Tibial artery (tissue), 4 donors: ENCODE measurements around the gene FAM43A.

Source experiments
- DNase-seq, 2 donors: peaks; one replicate each; pipeline ENCODE4 v3.0.0-alpha.2; 2019
- H3K27ac ChIP-seq, 2 donors: fragments of 200-600 bp; sonication (generic) in 1 of 2; 1 replicate in 1 of 2; 2 replicates in 1 of 2; pipeline ENCODE4 v1.5.1; 2018 to 2019; ENCODE audit warnings: mild to moderate bottlenecking in 1 of 2
- H3K27me3 ChIP-seq, 2 donors: fragments of 200-600 bp; sonication (generic) in 1 of 2; one replicate each; pipeline versions ENCODE4 v1.5.1 to v1.6.0; 2016 to 2019
- H3K36me3 ChIP-seq, 3 donors: fragments of 200-600 bp; sonication (generic) in 2 of 3; one replicate each; pipeline ENCODE4 v1.5.1; 2016 to 2019; ENCODE audit warnings: mild to moderate bottlenecking in 2 of 3
- H3K4me1 ChIP-seq, 4 donors: fragments of 200-600 bp; sonication (generic) in 2 of 4; 1 replicate in 3 of 4; 2 replicates in 1 of 4; pipeline ENCODE4 v1.5.1; 2016 to 2019
- H3K4me3 ChIP-seq, 2 donors: fragments of 200-600 bp; sonication (generic) in 1 of 2; 1 replicate in 1 of 2; 2 replicates in 1 of 2; pipeline ENCODE4 v1.5.1; 2018 to 2019; ENCODE audit warnings: mild to moderate bottlenecking in 2 of 2
- H3K9me3 ChIP-seq, 3 donors: fragments of 200-600 bp; sonication (generic) in 1 of 3; one replicate each; pipeline ENCODE4 v1.5.1; 2016 to 2019
- intact Hi-C: fragments of 100-400 bp; cut with DNase I; formaldehyde crosslinking; loops from one replicate; pipeline ENCODE4 v1.15.0; 2023; ENCODE audit warnings: low total_unique reads
- TF ChIP-seq, protein P1 (sequence below), 2 experiments: fragments of 200-600 bp in 1 of 2; fragments of 450-650 bp in 1 of 2; IDR thresholded peaks; one replicate each; pipeline ENCODE4 v1.5.1; 2017 to 2019; ENCODE audit warnings: antibody characterized with exemption in 2 of 2, mild to moderate bottlenecking in 1 of 2, moderate library complexity in 1 of 2

FAM43A gene

DNA sequence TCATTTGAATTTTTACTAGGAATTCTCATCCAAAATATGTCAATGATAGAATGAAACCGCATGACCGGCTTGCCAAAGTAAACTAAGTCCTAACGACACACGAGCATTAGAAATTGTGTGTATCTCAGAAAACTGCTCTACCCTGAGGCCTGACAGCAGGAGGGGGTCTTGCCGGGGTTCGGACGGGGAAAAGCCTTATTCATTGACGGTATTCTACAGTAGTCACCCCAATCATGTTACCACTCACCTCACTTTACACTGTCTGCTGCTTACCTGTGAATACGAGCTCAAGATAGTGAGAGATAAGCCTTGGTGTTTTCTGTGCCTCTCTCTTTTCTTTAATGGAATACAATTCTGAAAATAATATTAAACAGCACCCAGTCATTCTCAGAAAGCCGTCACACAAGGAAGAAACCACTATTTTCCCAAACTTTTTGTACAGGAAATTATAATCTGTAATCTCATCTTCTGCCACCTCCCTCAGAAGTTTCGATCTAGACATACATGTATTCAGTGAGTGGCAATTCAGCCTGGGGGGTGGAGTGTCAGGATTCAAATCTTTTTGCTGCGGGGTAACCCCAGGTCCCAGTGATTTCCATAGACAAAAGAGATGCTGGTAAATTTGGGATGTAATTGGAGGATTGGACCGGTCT is 492 bp upstream of the FAM43A start:
- H3K36me3 ChIP-seq, result no peaks in the 10 kb centered on the region
- TF ChIP-seq, protein P1, sequence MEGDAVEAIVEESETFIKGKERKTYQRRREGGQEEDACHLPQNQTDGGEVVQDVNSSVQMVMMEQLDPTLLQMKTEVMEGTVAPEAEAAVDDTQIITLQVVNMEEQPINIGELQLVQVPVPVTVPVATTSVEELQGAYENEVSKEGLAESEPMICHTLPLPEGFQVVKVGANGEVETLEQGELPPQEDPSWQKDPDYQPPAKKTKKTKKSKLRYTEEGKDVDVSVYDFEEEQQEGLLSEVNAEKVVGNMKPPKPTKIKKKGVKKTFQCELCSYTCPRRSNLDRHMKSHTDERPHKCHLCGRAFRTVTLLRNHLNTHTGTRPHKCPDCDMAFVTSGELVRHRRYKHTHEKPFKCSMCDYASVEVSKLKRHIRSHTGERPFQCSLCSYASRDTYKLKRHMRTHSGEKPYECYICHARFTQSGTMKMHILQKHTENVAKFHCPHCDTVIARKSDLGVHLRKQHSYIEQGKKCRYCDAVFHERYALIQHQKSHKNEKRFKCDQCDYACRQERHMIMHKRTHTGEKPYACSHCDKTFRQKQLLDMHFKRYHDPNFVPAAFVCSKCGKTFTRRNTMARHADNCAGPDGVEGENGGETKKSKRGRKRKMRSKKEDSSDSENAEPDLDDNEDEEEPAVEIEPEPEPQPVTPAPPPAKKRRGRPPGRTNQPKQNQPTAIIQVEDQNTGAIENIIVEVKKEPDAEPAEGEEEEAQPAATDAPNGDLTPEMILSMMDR (IDR thresholded peaks at IDR 0.05), result no peak
- peak overlapping the region; percentile 55 to 59 for H3K4me3 ChIP-seq
- no peaks in the 10 kb centered on the region for H3K9me3 ChIP-seq
- H3K4me1 ChIP-seq, result peaks cover 0 to 41% (median 32%) of the 10 kb centered on the region in 4 donors
- peaks cover 0 to 18% of the 10 kb centered on the region in 2 donors for H3K27me3 ChIP-seq
- intact Hi-C loops, result no loop called here
- peak overlapping the region; percentile 47 to 77 for H3K27ac ChIP-seq
- DNase-seq, result no peak

DNA sequence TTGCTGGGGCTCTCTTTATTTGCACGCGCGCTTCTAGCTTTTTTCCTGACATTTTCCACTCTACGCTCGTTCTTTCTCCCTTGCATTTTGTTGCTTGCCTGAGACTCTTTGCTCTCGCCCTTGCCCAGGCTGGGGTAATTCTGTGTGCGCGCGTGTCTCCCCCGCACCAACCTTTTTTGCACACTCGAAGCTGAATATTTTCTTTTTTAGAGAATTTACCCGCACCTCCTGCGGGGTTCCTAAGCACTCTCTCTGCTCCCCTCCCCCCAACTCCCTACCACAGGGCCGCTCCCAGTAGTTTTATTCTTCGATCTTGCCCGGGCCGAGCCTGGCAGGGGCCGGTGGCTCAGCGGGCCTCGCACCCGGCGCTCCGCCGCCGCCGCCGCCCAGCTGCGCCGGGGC is 732 bp downstream of the FAM43A start:
- Histone ChIP-seq H3K36me3 (no peaks in the 10 kb centered on the region), H3K4me3 (peak overlapping the region; percentile 55 to 59), H3K9me3 (no peaks in the 10 kb centered on the region), H3K27me3 (peaks cover 0 to 14% of the 10 kb centered on the region in 2 donors), H3K4me1 (peaks cover 0 to 42% (median 34%) of the 10 kb centered on the region in 4 donors), H3K27ac (peak overlapping the region; percentile 47 to 77)
- TF ChIP-seq, protein P1 (IDR thresholded peaks at IDR 0.05), result no peak
- intact Hi-C loops, result no loop called here
- no peak for DNase-seq

DNA sequence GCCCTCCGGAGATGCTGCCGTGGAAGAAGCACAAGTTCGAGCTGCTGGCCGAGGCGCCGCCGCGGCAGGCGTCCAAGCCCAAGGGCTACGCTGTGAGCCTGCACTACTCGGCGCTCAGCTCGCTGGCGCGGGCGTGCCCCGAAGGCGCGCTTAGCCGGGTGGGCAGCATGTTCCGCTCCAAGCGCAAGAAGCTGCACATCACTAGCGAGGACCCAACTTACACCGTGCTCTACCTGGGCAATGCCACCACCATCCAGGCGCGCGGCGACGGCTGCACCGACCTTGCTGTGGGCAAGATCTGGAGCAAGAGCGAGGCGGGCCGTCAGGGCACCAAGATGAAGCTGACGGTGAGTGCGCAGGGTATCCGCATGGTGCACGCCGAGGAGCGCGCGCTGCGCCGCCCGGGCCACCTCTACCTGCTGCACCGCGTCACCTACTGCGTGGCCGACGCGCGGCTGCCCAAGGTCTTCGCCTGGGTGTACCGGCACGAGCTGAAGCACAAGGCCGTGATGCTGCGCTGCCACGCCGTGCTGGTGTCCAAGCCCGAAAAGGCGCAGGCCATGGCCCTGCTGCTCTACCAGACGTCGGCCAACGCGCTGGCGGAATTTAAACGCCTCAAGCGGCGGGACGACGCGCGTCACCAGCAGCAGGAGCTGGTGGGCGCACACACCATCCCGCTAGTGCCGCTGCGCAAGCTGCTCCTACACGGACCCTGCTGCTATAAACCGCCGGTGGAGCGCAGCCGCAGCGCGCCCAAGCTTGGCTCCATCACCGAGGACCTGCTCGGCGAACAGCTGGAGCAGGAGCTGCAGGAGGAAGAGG is 1.3 kb downstream of the FAM43A start:
- Histone ChIP-seq H3K9me3 (no peaks in the 10 kb centered on the region), H3K27ac (peak overlapping the region; percentile 47 to 77), H3K27me3 (peaks cover 0 to 14% of the 10 kb centered on the region in 2 donors), H3K4me3 (peak overlapping the region; percentile 55 to 59), H3K4me1 (peaks cover 0 to 43% (median 34%) of the 10 kb centered on the region in 4 donors), H3K36me3 (no peaks in the 10 kb centered on the region)
- peak; percentile 29 to 73 for DNase-seq
- intact Hi-C loops, result no loop called here
- TF ChIP-seq, protein P1 (IDR thresholded peaks at IDR 0.05), result no peak

DNA sequence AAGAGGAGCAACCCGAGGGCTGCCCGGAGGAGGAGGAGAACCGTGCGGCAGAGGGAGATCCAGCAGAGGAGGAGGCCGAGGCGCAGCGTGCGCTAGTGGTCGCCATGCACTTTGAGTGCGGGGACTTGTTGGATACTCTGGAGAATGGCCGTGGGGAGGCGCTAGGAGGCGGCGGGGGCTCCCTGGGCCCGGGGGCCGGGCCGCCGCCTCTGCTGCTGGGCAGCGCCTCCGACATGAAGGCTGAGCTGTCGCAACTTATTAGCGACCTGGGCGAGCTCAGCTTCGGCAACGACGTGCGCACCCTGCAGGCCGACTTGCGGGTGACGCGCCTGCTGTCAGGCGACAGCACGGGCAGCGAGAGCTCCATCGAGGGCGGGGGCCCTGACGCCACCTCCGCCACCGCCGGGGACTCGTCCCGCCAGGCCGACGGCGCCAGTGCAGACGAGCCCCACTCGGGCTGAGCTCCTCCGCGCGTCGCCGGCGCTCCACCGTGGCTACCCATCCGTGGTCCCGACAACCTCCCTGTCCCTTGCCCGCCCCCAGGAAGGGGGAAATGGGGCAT is 2.0 kb downstream of the FAM43A start:
- DNase-seq, result peak; percentile 46 to 75
- no peaks in the 10 kb centered on the region for H3K9me3 ChIP-seq
- TF ChIP-seq, protein P1 (IDR thresholded peaks at IDR 0.05), result peak in 1 of 2 experiments; percentile 19
- H3K27ac ChIP-seq, result peak overlapping the region in 1 of 2 donors; percentile 42
- peaks cover 0 to 14% of the 10 kb centered on the region in 2 donors for H3K27me3 ChIP-seq
- intact Hi-C loops, result no loop called here
- no peaks in the 10 kb centered on the region for H3K36me3 ChIP-seq
- peak overlapping the region; percentile 55 to 59 for H3K4me3 ChIP-seq
- H3K4me1 ChIP-seq, result peaks cover 0 to 42% (median 31%) of the 10 kb centered on the region in 4 donors

DNA sequence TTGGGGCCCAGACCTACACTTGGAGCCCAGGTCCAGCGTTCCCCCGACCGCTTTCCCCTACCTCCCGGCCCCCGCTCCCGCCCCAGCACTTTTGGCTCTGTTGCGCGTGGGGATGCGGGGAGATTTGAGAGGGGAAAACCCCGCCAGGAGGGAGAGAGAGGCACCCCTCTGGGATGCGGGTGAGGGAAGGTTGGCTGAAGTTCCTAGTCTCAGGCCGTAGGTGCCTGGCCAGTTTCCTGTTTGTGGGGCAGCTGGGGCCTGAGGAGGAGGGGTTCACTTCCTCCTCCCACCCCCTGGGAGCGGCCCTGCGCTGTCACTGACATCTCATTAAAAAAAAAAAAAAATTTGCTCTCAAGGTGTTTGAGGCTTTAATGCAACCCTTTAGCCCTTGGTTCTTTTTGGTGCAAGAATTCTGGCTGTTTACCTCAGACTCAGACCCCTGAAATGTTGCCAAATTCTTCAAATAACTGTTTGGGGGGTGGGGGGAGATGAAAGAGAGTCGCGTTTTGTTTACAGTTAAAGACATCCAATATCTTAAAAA is 2.6 kb downstream of the FAM43A start:
- DNase-seq, result peak in 1 of 2 donors; percentile 28
- H3K9me3 ChIP-seq, result no peaks in the 10 kb centered on the region
- H3K36me3 ChIP-seq, result no peaks in the 10 kb centered on the region
- intact Hi-C loops, result no loop called here
- peak overlapping the region in 1 of 2 donors; percentile 42 for H3K27ac ChIP-seq
- peaks cover 0 to 14% of the 10 kb centered on the region in 2 donors for H3K27me3 ChIP-seq
- peaks cover 0 to 37% (median 26%) of the 10 kb centered on the region in 4 donors for H3K4me1 ChIP-seq
- TF ChIP-seq, protein P1 (IDR thresholded peaks at IDR 0.05), result no peak
- peak overlapping the region; percentile 55 to 59 for H3K4me3 ChIP-seq
